Activated CD4-positive, CD25-positive, alpha-beta regulatory T cell treated with anti-CD3 and anti-CD28 coated beads, Interleukin-2, amount 50 U/mL, for 16 hours (primary cell): ENCODE measurements around the gene ITK.

Experiments used
- DNase-seq: peaks from one replicate; pipeline ENCODE4 v3.0.0-alpha.2; 2020; ENCODE audit warnings: low read depth, low spot score

ITK gene

DNA sequence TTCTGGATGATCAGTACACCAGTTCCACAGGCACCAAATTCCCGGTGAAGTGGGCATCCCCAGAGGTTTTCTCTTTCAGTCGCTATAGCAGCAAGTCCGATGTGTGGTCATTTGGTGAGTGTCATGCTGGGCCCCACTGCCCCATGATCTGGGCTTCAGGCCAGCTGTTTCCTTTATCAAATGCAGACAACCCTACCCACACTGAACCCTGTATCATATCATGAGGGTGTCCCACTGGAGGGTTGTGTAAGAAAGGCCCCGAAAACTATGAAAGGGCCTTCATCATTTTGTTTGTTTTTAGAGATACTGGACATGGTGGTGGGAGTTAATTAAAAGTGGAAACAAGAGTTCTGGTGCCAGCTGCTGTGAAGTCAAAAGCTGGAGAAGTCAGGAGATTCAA is 65.2 kb downstream of the ITK start:
- no peak for DNase-seq

- no peak for DNase-seq
Measured at GRCh38 chr5:157247267-157247666, 66.6 kb downstream of the ITK start.

- DNase-seq: no peak
Measured at GRCh38 chr5:157248821-157249470, 68.3 kb downstream of the ITK start.

- peak; percentile 51 for DNase-seq
Measured at GRCh38 chr5:157252711-157253465, 72.2 kb downstream of the ITK start.

DNA sequence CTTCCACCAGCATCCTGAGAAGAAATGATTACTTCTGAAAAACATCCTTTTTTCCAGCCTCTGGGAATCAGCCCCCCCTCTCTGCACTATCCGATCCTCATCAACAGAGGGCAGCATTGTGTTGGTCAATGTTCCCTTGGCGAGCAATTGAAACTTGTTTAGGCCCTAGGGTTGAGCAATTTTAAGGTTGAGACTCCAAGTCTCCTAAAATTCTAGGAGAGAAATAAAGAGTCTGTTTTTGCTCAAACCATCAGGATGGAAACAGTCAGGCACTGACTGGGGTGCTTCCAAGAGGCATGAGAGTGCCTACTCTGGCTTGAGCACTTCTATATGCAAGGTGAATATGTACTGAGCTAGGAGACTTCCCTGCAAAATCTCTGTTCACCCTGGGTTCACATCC is 72.9 kb downstream of the ITK start:
- DNase-seq: no peak

DNA sequence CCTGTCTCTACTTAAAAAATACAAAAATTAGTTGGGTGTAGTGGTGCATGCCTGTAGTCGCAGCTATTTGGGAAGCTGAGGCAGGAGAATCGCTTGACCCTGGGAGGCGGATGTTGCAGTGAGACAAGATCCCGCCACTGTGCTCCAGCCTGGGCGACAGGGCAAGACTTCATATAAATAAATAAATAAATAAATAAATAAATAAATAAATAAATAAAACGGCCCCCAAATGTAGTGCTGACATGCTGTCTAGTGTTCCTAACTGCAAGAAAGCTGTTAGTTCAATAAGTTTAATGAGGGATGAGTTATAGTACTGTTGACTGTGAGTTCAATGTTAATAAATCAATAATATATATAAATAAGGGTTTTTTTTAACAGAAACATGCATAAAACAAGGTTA is 77.8 kb downstream of the ITK start:
- no peak for DNase-seq

DNA sequence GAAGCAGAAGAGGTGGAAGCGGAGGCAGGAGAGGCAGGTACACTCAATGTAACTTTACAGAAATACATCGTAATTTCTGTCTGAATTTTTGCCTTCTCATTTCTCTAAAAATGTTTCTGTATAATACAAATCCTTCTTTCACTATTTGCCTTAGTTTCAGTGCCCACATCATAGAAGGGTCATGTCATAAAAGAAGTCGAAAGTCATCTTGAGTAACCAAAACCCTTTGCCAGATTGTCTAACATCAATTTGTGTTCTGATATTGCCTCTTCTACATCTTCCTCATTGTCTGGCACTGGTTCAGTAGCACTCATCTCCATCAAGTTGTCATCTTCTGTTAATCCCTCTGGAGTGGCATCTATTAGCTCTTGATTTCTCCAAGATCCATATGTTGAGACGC is 79.1 kb downstream of the ITK start:
- DNase-seq: no peak

DNA sequence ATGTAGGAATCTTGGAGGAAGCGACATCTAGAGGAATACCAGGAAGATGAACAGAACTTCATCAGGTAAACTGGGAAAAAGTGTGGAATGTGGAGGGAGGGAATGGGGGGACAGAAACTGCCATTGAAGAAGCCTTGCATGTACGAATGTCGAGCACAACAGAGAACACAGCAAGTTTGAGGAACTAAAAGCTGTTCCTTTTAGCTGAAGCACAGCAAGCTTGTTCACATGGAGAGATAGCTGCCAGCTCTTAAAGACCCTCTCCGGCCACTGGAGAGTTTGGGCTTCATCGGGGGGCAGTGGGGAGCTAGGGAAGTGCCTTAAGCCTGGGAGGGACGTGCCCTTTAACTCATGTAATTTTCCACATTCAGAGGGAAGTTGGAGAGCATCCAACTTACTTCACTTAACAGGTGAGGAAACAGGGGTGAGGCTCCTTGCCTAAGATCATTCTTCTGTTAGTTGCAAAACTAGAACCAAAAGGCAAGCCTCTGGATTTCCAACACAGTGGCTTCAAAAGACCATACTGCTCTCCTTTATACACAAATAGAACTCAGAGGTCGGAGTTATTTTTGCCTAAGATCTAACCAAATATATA is 83.0 kb downstream of the ITK start:
- no peak for DNase-seq

DNA sequence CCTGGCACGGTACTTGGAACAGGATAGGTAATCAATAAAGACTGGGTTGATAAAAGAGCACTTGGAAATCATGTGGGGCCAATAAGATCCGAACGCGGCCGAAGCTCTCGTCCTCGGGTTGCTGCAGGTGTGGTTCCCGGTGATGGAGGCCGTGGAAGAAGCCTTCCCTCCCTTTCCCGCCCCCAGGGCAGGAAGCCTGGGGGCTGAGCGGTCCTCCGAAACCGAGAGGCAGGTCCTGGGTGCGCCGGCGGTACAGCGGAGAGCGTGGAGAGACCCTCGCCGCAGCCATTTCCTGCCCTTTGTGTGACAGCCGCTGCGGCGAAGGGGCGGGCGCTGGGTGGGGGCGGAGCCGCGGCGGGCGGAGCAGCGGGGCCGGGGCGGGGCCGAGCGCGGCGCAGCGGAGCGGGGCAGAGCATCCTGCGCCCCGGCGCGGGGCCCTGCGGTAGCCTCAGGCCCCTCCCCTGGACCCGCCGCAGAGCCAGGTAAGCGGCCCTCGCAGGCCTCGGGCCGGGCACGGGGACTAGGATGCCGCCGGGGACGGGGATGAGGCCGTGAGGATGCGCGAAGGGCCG is 85.2 kb downstream of the ITK start, which contains the start of gene CYFIP2:
CYFIP2 (plus strand) TSS at position 410 of the 572 bp plus-strand sequence. CDS start 19,239 bp downstream, outside the sequence.
- peak; percentile 60 for DNase-seq

DNA sequence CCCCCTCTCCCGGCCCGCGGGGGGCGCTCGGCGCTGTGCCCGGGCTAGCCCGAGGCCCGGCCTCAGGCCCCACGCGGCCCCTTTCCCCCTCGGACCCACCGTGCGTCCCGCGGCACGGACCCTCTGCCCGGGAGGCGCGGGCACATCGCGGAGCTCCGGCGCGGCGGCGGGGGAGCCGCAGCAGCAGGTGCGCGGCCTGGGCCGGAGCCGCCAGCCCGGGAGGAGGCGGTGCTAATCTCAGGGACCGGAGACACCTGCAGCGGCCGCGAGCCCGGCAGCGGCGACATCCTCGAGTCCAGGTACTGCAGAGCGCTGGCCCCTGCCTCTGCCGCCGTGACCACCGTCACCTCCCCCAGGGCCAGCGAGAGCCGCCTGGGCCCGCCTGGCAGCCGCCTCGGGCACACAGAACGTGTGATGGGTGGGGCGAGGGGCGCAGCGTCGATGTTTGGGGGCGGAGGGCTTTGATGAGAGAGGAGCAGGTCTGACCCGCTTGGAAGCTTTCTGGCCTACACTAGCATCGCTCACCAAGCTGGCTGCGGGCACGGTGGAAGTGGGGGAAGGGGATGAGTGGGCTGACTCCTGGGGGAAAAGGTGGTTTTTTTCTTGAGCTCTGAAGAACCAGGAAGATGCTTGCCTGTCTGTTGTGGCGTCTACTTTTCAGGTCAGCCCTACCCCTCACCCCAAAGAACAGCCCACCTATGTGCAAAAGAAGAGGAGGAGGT is 85.8 kb downstream of the ITK start:
- no peak for DNase-seq

DNA sequence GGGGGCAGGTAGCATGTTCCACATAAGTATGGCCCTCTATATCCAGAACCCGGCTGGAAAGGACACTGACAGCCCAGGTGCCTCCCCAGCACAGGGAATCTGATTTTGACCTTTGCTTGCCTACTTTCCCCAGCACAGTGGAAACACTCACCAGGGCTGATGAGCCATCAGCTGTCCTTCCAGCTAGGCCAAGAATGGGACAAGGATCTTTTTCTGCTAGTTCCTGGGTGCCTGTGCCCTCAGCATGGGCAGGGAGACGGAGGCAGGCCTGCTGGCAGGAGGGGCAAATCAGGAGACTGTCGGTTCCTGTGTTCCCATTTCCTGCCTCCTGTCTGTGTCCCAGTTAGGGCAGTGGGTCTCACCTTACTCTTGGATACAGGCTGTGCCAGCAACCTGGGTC is 86.4 kb downstream of the ITK start:
- DNase-seq: no peak

DNA sequence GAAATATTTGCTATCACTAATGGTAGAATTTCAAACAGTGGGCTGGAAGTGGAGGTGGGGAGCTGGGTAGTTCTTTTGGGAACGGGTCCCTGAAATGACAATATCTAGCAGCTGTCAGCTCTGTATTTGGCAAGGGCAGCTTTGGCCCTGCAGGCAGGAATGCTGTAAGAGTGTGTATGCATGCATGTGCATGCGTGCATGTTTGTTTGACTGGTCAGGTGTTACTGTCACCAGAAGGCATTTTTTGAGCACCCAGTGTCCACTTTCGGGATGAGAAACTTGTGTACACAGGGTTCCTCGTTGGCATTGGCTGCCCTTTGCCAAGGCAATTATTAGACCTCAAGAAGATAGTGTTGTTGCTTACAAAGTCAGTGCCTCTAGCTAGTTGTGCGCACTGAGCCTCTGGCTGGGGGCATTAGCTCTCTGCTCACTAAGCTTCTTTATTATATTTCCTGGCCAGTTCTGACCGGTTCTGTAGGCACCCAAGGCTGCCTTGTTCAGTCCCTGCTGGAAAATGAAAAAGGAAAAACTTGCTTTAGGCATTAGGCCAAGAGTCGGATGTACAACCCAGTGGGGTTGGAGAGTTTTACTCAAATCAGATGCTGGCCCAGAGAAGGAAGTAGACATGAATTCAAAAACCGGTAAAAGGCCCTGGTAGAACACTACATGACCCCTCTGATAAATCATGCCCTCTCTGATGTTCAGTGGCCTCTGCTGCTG is 87.3 kb downstream of the ITK start:
- no peak for DNase-seq

DNA sequence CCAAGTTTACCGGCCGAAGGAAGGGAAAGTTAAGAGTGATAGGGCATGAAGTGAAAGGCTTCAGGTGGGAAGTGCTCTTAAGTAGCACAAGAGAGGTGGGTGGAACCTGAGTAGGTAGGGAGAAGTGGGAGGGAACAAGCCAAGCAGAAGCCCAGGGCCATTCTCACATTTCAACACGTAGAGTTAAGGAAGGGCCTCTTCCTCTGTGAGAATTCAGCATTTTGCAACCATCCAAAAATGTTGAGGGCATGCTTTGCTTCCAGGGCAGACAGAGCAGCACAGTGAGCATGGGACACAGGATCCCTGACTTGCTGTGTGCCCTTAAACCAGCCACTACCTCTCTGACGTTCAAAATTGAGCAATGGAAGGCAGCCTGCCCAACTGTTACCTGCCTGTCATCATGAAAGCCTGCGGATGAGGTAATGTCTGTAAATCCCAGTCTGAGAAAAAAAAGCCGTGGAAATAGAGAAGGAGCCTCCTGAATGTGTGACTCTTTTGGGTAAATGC is 88.6 kb downstream of the ITK start:
- no peak for DNase-seq

DNA sequence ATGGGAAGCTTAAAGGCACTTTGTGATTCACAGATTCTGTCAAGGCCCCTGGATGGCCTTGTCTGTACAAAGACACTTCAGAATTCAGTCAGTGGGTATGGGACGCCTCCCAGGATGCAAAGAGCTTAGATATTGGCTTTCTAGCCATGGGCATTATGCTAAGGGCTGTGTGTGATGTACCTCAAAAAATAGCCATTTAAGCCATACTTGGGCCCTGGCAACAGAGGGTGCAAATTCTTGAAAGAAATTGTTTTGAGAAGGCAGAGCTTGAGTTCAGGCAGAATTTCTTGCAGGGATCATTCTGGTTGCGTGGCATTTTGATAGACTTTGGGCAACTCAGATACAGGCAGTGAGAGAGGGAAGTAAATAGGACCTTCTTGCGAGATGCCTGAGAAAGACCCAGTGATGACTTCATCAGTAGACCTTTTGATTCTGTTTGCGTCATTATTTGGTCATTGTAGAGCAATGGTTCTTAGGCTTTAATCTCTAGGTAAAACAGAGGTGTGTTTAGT is 89.2 kb downstream of the ITK start:
- no peak for DNase-seq

DNA sequence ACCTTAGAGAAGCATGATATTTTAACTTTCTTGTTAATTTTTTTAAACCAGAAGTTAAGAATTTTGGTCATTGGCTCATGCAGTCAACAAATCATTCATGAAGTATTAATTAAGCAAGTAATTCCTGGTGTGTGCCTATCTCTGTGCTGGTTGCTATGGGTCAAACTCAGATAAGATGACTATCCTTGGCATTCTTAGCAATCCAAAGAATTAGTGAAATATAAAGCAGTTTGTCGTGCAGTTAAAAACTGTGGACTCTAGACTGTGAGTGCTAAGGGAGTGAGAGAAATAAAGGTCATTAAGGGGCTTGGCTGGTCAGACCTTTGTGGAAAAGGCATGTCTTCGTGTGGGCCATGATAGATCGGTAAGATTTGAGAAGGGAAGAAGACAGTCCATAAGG is 90.1 kb downstream of the ITK start:
- DNase-seq: no peak

GRCh38 chr5:157271740-157272271 is 91.2 kb downstream of the ITK start:
- DNase-seq: peak; percentile 71

GRCh38 chr5:157273131-157273556 is 92.5 kb downstream of the ITK start:
- DNase-seq: no peak

GRCh38 chr5:157275403-157275802 is 94.8 kb downstream of the ITK start:
- no peak for DNase-seq

DNA sequence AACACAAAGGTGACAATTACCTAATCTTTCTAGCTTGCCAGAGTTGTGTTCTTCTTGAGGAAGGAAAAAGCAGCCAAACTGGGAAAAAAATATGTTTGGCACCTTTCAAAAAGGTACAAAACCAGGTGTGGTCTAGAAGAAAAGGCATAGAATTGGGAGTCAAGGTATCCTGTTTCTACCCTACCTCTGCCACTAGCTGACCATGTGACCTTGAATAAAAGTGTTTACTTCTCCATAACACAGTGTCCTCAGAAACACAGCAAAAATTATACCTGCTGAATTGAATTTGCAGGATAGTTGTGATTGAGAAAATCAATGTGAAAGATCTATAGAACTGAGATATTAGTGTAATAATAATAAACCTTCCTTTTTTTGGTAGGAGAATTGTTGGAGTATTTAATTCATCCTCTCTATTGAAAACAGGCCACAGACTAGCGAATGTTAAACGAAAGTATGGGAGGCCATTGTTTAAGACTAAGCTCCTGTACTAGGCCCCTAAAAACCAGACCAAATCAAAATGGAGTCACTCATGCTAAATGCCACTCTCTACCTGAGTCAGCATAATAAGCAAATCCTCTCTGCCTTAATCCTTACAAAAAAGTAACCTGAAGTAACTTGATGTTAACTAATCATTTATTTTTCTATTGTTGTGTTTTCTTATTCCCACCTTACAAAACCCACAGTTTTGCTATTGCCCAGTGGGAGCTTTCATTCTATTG is 97.8 kb downstream of the ITK start:
- no peak for DNase-seq
